Omental fat pad (tissue), 4 donors: ENCODE data around the gene SERPINA5. TPM values are rescaled to one million over a fixed set of nuclear protein-coding genes. Genes with fewer than 3 reads are reported as not detected.

Source experiments
- ATAC-seq: fragments of 150-250 bp; one replicate; pipeline ENCODE4 v1.9.1; 2016; ENCODE audit warnings: mild to moderate bottlenecking, moderate library complexity; ENCODE audit not compliant: low FRiP score
- DNase-seq: peaks from one replicate; pipeline ENCODE4 v3.0.0-alpha.2; 2019; ENCODE audit warnings: low spot score
- CTCF ChIP-seq, 3 donors: fragments of 450-650 bp; IDR thresholded peaks; one replicate each; pipeline ENCODE4 v1.5.1; 2016 to 2017; ENCODE audit warnings: antibody characterized with exemption in 3 of 3, mild to moderate bottlenecking in 3 of 3, moderate library complexity in 2 of 3
- total RNA-seq, 4 donors: library from RNA; depleted of rRNA; stranded (reverse); fragments of >200 nt; gene quantifications; one replicate each; pipeline ENCODE4 v1.1.0, GENCODE V29; 2016

SERPINA5 gene
- total RNA-seq, 4 donors from 2014 or later, result 0.24 to 4.3 (median 0.48) TPM

- TF ChIP-seq CTCF (IDR thresholded peaks at IDR 0.05), result no peak
- no peak for DNase-seq
- no peak for ATAC-seq
Measured at GRCh38 chr14:94584591-94585280, 3.5 kb downstream of the SERPINA5 start.

GRCh38 chr14:94586635-94587034, 5.4 kb downstream of the SERPINA5 start:
- TF ChIP-seq CTCF (IDR thresholded peaks at IDR 0.05), result no peak
- DNase-seq (no peak), ATAC-seq (no peak)

DNA sequence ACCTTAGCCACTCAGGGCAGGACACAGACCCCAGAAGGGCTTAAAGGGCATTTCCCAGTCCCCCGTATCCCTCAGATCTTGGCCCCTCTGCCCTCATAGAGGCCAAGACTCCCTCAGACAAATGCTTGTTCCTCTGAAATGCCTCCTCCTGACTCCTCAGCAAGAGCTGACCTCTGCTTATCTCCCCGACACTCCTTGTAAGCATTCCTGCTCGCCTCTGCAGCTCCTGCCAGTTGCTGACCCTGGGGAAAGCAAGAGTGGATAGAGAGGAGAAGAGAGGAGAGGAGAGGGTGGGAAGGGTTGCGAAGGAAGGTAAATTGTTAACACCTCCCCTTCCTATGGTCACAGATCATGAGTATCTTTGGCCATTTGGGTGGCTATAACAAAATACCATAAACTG, 7.1 kb downstream of the SERPINA5 start:
- no peak for TF ChIP-seq CTCF (IDR thresholded peaks at IDR 0.05)
- ATAC-seq (no peak), DNase-seq (no peak)

- no peak for TF ChIP-seq CTCF (IDR thresholded peaks at IDR 0.05)
- no peak for DNase-seq
- ATAC-seq, result no peak
Measured at GRCh38 chr14:94591073-94591472, 9.8 kb downstream of the SERPINA5 start.

DNA sequence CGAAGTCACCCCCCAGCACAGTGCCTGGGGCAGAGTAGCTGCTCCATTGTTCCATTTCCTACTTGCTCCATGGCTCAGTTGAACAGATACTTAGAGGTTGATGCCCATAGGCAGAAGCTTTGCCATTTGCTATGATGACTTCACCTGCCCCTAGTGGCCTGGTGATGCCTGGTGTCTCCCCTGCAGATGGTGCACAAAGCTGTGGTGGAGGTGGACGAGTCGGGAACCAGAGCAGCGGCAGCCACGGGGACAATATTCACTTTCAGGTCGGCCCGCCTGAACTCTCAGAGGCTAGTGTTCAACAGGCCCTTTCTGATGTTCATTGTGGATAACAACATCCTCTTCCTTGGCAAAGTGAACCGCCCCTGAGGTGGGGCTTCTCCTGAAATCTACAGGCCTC, 10.6 kb downstream of the SERPINA5 start:
- ATAC-seq (no peak), DNase-seq (no peak)
- TF ChIP-seq CTCF (IDR thresholded peaks at IDR 0.05), result no peak

DNA sequence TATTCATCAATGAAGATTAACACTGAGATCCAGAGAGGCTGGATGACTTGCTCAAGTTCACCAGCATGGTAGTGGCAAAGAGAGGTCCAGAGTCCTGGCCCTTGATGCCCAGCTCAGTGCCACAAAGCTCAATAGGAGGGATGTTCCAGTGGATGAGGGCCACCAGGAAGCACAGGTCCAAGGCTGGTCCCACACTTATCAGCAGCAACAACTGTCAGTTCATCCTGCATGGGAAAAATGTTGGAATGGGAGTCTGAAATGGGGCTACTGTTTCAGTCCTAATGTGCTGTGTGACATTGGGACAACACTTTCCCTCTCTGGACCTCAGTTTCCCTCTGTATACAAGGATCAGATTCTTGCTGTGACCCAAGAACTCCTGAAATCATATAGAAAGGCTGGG, 11.2 kb downstream of the SERPINA5 start:
- ATAC-seq (no peak), DNase-seq (no peak)
- TF ChIP-seq CTCF (IDR thresholded peaks at IDR 0.05), result no peak

GRCh38 chr14:94593376-94593748, 12.1 kb downstream of the SERPINA5 start:
- ATAC-seq (no peak), DNase-seq (no peak)
- no peak for TF ChIP-seq CTCF (IDR thresholded peaks at IDR 0.05)
